Peyer's patch (tissue), 4 donors: ENCODE data around the gene IL3.

ENCODE experiments used
- CTCF ChIP-seq, 6 experiments: fragments of 450-650 bp in 4 of 6; fragments of 200-600 bp in 2 of 6; sonication (generic) in 1 of 6; IDR thresholded peaks; one replicate each; pipeline ENCODE4 v1.5.1; 2017 to 2019; ENCODE audit warnings: antibody characterized with exemption in 6 of 6, mild to moderate bottlenecking in 3 of 6, moderate library complexity in 1 of 6
- POLR2A ChIP-seq, 2 donors: fragments of 450-650 bp; IDR thresholded peaks; one replicate each; pipeline ENCODE4 v1.5.1; 2017; ENCODE audit warnings: antibody characterized with exemption in 2 of 2, mild to moderate bottlenecking in 2 of 2, moderate library complexity in 2 of 2

GRCh38 chr5:132037353-132037752 lies 23.1 kb upstream of the IL3 start:
- no peak for TF ChIP-seq CTCF (IDR thresholded peaks at IDR 0.05)
- no peak for TF ChIP-seq POLR2A (IDR thresholded peaks at IDR 0.05)
